ENCODE data around the gene BATF2.

The BATF2 gene

DNA sequence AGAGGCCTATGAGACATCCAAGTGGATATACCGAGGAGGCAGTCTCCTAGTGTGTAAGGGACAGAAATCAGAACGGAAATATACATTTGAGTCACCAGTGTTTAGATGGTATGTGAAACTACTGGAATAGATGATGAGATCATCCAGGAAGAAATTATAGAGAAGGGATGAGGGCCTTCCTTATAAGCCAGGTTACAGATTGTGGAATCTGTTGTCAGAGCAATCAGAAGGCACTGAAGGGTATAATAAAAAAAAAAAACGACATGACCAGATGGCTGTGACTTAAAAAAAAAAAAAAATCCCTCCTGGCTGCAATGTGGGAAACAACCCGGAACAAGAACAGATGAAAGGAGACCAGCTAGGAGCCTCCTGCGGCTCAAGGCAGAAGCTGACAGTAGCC is 27.6 kb downstream of the BATF2 start:
- Histone ChIP-seq H3K4me1 (ENCODE audit: insufficient read depth, low read length) (no peaks in the 10 kb centered on the region), H3K36me3 (ENCODE audit: insufficient read depth, low read length) (no peaks in the 10 kb centered on the region), H3K9me3 (ENCODE audit: control insufficient read depth, insufficient read depth, low read length) (no peaks in the 10 kb centered on the region), H3K9ac (ENCODE audit: low read depth, low read length) (no peak overlapping the region)

DNA sequence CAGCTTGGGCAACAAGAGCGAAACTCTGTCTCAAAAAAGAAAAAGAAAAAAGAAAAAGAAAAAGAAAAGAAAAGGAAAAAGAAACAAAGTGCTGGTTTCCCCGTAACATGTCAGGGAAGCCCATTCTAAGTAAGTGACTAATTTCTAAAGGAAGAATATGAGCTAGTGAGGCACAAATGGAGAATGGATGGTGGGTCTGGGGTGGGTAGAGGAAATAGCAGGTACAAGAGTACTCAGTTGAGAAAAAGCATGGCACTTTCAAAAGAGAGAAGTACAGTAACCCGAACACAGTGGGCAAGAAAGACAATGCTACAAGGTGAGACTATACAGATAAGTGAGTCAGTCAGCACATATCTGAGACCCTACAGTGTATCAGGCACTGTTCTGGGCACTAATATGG is 29.4 kb downstream of the BATF2 start:
- no peaks in the 10 kb centered on the region for H3K9me3 ChIP-seq (ENCODE audit: control insufficient read depth, insufficient read depth, low read length)
- no peak overlapping the region for H3K9ac ChIP-seq (ENCODE audit: low read depth, low read length)
- H3K4me1 ChIP-seq (ENCODE audit: insufficient read depth, low read length) = no peaks in the 10 kb centered on the region
- H3K36me3 ChIP-seq (ENCODE audit: insufficient read depth, low read length) = no peaks in the 10 kb centered on the region

DNA sequence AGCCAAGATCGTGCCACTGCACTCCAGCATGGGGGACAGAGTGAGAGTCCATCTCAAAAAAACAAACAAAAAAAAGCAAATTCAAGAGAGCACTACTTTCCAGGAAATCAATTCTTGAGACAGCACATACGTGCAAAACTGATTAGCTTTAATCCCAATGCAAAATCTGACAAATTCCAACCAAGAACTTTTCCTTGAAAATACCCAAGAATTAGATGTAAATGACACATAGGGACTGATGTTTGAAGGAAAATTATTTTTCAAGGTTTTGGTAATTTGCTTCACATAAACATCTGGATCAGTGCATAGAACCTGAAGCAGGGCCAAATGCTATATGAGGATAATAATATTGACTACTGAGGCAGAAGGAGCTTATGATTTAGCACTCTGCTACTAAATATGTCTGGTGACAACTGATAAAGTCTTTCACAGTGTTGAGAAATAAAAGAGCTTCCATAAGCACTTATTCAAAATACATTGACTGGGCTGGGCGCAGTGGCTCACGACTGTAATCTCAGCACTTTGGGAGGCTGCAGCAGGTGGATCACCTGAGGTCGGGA is 33.6 kb downstream of the BATF2 start:
- no peak overlapping the region for H3K9ac ChIP-seq (ENCODE audit: low read depth, low read length)
- no peaks in the 10 kb centered on the region for H3K9me3 ChIP-seq (ENCODE audit: control insufficient read depth, insufficient read depth, low read length)
- H3K4me1 ChIP-seq (ENCODE audit: insufficient read depth, low read length) = no peaks in the 10 kb centered on the region
- no peaks in the 10 kb centered on the region for H3K36me3 ChIP-seq (ENCODE audit: insufficient read depth, low read length)

DNA sequence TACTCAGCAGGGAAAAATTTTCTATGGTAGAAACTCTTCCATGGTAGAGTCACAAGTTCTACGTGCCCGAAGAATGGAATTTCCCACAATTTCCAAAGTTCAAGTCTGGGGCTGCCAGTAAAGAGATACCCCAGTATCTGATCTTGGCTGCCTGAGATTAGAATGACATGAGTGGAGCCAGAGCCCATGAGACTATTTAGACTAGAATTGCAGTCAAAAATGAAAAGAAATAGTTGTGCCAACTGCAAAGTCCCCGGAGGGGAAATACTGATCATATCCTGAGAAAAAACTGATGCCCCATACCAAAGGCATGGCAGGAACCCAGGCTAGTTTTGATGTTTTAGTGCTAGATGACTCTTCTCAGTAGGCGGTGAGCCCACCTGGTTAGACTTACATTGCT is 36.1 kb downstream of the BATF2 start:
- Histone ChIP-seq H3K9ac (ENCODE audit: low read depth, low read length) (no peak overlapping the region), H3K36me3 (ENCODE audit: insufficient read depth, low read length) (no peaks in the 10 kb centered on the region), H3K9me3 (ENCODE audit: control insufficient read depth, insufficient read depth, low read length) (no peaks in the 10 kb centered on the region), H3K4me1 (ENCODE audit: insufficient read depth, low read length) (no peaks in the 10 kb centered on the region)

DNA sequence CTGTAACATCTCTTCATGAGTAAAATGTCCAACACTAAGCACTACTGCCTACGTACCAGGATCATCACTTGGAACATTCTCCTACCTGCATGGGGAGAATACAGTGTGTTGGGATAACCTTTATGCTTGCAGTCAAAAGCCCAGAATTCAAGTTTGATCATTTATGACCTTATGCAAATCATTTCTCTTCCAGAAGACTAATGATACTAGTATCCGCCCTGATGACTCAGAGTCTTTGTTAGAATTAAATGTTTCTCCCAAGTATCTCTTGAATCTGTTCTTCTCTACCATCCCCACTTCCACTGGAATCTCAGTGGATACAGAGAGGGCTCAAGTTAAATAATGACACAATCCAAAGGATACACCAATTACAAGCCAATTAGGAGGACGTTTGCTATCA is 37.3 kb downstream of the BATF2 start:
- Histone ChIP-seq H3K36me3 (ENCODE audit: insufficient read depth, low read length) (no peaks in the 10 kb centered on the region), H3K4me1 (ENCODE audit: insufficient read depth, low read length) (no peaks in the 10 kb centered on the region), H3K9me3 (ENCODE audit: control insufficient read depth, insufficient read depth, low read length) (no peaks in the 10 kb centered on the region), H3K9ac (ENCODE audit: low read depth, low read length) (no peak overlapping the region)

DNA sequence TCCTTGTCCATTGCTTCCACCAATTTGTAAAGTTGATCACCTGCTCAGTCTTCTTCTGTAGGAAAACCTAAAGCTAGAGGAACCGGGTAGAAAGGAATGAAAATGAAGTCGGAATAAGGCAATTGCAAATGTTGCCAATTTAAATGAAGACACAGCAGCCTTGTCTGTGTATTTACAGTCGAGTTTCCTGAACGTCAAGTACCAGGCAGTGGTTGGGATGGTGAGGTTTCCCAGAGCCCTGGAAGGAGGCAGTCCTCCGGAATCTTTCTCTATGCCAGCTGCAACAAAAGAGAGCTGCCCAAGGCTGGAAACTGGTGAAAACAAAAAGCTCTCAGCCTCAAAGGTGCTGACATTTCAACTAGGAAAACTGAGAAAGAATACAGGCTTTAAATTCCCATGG is 42.6 kb downstream of the BATF2 start:
- H3K4me1 ChIP-seq (ENCODE audit: insufficient read depth, low read length) = no peaks in the 10 kb centered on the region
- no peaks in the 10 kb centered on the region for H3K9me3 ChIP-seq (ENCODE audit: control insufficient read depth, insufficient read depth, low read length)
- no peaks in the 10 kb centered on the region for H3K36me3 ChIP-seq (ENCODE audit: insufficient read depth, low read length)
- H3K9ac ChIP-seq (ENCODE audit: low read depth, low read length) = no peak overlapping the region

DNA sequence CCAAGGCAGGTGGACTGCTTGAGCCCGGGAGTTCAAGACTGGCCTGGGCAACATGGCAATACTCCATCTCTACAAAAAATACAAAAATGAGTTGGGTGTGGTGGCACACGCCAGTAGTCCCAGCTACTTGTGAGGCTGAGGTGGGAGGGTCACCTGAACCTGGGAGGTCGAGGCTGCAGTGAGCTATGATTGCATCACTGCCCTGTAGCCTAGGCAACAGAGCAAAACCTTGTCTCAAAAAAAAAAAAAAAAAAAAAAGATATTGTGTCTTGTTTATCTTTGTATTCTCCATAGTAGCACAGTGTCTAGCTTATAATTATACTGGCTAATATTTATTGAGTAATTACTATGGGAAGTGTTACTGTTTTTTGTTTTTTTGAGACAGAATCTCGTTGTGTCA is 45.2 kb downstream of the BATF2 start:
- Histone ChIP-seq H3K9ac (ENCODE audit: low read depth, low read length) (no peak overlapping the region), H3K36me3 (ENCODE audit: insufficient read depth, low read length) (no peaks in the 10 kb centered on the region), H3K4me1 (ENCODE audit: insufficient read depth, low read length) (no peaks in the 10 kb centered on the region), H3K9me3 (ENCODE audit: control insufficient read depth, insufficient read depth, low read length) (no peaks in the 10 kb centered on the region)

DNA sequence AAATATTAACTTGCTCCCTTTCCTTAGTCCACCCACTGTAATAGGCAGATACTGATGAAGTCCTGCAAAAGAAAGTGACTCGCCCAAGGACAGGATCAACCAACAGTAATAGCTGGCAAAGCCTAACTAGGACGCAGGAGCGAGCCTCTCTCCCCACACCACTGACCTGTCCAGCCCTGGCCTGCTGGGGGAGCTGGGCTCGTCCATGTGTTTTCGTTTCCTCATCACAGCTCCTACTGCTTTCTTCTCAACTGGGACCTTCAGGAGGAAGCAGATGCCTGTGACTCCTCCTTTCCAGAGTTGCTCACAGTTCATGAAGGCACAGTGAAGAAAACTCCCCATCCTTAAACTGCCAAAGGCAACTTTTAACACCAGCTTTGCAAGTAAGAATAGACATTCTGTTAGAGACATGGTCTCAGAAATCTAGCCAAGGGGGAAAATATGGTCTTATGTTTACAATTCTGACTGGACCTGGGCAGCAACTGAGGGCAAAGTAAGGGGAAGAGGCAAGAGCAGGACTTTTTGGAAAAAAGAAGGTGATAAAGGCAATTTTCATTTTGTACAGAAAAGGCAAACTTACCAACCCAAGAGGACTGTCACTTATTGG is 49.5 kb downstream of the BATF2 start:
- Histone ChIP-seq H3K9me3 (ENCODE audit: control insufficient read depth, insufficient read depth, low read length) (no peaks in the 10 kb centered on the region), H3K9ac (ENCODE audit: low read depth, low read length) (no peak overlapping the region), H3K36me3 (ENCODE audit: insufficient read depth, low read length) (no peaks in the 10 kb centered on the region), H3K4me1 (ENCODE audit: insufficient read depth, low read length) (no peaks in the 10 kb centered on the region)
